Head of caudate nucleus (tissue), 42 donors: Measurements from ENCODE around the gene DRD4.
A peak's percentile ranks its signal among the peaks of the same experiment; 100 is the strongest.

Source experiments
- DNase-seq, 42 donors: peaks; one replicate each; pipeline versions ENCODE4 v3.0.0 to v3.0.0-alpha.2; 2020 to 2021; ENCODE audit warnings: mixed read lengths in 7 of 42
- intact Hi-C: fragments of 100-400 bp; cut with DNase I; formaldehyde crosslinking; loops from one replicate; pipeline ENCODE4 v1.15.0; 2022

The DRD4 gene

DNA sequence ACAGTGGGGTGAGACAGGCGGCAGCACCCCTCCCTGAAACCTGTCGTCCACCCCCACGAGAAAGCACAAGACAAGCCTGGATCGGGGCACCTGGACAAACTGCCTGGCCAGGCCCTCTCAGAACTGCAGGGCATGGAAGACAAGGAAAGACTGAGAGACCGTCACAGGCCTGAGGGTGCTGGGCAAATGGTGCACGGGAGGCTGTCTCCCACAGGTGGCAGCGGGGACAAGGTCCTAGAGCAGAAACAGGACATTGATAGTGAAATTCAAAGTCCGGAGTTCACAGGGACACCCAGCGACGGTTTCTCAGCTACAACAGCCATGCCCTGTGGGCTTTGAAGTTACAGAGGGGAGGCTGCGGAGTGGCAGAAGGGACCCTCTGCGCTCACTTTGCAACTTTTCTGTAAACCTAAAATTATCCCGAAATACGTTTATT, 20.6 kb downstream of the DRD4 start:
- DNase-seq = no peak
- intact Hi-C loops = no loop called here

DNA sequence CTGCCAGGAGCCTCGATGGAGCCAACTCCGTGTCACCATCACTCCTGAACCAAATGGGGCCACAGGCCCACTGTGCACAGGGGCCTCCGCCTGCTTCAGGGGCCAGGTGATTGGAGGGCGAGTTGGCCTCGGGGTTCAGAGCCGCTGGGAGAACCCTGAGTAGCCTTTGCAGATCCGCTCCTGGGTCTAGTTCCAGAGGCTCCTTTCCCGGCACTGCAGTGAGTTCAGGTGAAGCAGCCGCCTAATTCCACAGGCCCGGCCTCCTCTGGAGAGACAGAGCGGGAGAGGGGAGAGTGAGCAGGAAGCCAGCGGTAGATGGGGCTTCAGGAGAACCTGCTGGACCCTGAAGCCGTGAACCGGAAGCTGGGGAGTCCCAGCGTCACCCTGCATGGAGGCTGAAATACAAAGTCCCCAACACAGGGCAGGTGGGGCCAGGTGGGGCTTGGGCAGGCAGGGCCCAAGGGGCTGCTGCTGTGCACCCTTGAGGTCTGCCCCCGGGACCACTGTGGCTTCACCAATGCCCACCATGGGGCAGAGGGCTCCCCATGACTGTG, 22.5 kb downstream of the DRD4 start:
- intact Hi-C loops = loop anchor here (5.0 kb wide), 1 partner anchor 63 kb away; no protein-coding TSS in a partner anchor
- DNase-seq = no peak

DNA sequence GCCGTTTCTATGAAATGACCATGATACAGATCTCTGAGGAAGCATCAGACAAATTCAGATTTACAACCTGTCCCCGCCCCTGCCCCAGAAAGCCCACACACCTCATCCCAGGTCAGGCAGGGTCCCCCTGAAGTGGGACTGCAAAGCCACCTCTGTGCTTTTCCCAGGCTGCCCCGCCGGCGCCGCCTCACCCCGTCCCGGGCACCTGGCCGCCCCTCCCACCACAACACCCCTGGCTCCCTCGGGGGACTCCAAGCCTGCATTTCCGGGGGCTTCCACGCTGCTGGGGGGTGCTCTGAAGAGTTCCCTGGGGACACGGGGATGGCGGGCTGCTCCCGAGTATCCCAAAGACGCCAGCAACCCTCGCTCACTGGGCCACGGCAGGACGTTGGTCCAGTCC, 23.2 kb downstream of the DRD4 start:
- intact Hi-C loops = loop anchor here (5.0 kb wide), 1 partner anchor 62 kb away; no protein-coding TSS in a partner anchor
- DNase-seq = no peak

DNA sequence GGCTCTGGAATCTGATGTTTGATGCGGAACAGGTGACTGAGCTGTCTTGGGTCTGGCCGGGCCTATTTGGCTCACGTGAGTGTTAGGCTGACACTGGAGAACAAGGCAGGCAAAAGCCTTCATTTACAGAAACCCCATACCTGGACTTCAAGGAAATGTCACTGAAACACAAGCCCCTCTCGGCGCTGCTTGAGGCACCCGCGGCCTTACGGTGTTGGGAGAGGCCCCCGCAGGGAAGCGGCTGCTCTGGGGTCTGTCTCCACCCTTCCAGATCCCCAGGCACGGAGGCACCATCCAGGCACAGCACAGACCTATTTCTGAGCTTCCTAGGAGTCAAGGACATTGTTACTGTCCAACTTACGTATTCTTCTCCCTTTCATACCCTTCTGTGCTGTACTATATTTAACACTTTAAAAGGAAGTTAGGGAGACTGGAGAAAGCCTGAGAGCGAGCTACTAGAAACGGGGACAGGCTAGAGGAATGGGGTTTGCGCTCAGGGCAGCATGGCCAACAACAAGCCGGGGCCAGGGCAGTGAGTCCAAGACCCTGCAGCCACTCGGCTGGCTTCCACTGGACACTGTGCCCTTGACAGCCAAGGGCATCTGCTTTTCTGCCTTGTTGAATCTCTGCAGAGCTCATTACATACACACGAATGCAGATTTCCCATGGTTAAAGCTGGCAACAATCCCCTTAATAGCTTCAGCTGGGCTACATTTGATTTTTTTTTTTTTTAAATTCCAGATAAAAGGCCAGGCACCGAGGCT, 23.8 kb downstream of the DRD4 start:
- intact Hi-C loops = loop anchor here (5.0 kb wide), 1 partner anchor 61 kb away; no protein-coding TSS in a partner anchor
- no peak for DNase-seq

DNA sequence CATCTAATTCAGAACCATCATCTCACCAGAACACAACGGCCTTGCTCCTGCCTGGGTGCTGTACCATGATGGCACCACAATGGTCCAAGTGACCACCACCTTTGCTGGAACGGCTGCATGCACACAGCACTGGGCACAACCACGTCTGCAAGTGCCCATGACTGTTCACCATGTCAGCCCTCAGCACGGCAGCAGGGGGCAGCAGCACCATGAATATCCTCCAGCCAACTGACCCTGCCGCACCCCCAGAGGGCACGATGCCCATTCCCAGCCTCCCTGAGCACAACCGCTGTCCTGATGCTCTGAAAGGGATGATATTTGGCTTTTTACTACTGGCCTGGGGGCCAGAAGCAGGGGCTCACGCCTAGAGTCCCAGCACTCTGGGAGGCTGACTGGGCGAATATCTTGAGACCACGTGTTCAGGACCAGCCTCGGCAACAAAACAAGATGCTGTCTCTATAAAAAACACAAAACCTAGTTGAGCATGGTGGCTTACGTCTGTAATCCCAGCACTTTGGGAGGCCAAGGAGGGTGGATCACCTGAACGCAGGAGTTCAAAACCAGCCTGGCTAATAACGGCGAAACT, 25.7 kb downstream of the DRD4 start:
- peak; percentile 49 to 90 (median 76) for DNase-seq
- intact Hi-C loops = loop anchor here (5.0 kb wide), 1 partner anchor 60 kb away; no protein-coding TSS in a partner anchor

DNA sequence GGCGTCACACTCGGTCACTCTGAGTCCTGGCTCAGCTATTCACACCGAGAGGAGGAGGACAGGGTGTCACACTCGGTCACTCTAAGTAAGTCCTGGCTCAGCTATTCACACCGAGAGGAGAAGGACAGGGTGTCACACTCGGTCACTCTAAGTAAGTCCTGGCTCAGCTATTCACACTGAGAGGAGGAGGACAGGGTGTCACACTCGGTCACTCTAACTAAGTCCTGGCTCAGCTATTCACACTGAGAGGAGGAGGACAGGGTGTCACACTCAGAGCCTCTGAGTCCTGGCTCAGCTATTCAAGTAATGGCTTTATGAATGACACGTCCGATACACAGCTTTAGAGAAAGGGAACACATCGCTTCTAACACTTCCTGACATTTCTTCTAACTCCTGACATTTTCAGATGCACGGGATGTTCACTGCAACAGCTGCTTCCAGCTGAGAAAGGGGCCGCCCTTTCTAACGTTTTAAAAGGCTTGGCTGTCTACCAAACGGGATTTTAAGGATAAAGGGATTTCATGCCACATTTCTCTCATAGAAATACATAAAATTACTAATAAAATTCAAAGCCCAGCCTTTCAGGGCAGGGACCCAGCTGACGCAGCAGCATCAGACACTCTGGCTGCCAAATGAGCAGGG, 28.1 kb downstream of the DRD4 start:
- intact Hi-C loops = no loop called here

DNA sequence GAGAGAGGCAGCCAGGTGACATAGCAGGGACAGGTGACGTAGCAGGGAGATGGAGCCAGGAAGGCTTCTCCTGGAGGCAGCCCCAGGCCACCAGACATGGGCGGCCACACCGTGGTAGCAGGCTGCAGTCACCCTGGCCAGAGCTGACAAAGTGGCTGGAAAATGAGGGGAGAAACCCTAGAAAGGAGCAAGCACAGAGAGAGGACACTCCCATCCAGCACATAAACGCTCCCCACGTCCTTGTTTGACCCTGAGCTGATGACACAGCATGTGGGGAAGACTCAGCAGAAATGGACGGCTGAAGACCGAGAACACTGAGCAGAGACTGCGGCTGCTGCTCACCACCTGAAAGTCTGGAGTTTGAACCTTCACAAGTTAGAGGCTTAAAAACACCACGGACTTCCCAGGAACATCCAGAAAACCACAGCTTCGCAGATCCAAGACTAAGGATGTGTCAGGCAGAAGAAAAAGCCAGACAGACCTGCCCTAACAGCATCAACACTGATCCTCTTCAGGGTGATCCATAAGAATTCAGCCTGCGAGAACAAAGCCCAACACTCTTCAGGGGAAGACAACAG, 28.7 kb downstream of the DRD4 start:
- intact Hi-C loops = no loop called here
- peak in 8 of 42 donors; percentile 24 to 53 (median 31) for DNase-seq

More for the DNA sequence above, 28.1 kb downstream of the DRD4 start:
- DNase-seq = peak in 1 of 42 donors; percentile 24

DNA sequence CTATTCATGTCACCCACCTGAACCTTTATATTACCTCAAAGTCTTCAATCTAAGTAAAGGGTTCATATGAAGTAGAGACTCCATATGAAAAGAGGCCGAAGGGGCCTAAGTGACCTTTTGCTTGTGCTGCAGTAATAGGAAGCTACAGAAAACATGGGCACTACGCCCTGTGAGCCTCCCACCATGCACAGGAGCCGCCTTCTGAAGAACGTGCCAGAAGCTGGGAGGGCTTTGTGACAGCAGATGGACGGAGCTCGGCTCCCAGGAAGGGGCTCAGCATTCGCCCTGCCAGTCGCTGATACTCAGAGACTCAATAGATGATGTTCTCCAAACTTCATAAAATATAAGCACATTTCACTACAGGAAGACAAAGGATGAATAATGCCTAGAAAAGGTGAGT, 36.8 kb downstream of the DRD4 start:
- intact Hi-C loops = no loop called here
- no peak for DNase-seq

DNA sequence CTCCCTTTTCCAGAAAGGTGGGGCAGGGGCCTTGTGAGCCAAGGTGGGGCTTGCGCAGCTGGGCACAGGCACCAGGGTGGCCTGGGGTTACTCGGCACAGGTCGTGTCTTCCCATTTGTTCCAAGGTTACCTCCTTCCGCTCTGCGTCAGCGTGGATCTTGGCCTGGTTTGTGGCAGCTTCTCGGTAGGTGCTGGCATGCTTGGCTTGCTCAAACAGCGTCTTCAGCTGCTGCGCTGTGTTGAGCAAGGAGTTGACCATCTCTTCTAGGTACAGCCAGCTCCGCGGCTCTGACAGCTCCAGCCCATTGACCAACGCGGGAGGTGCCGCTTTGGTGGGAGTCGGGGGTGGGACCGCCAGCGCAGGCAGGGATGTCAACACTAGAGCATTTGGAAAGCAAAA, 37.3 kb downstream of the DRD4 start:
- no peak for DNase-seq
- intact Hi-C loops = no loop called here

DNA sequence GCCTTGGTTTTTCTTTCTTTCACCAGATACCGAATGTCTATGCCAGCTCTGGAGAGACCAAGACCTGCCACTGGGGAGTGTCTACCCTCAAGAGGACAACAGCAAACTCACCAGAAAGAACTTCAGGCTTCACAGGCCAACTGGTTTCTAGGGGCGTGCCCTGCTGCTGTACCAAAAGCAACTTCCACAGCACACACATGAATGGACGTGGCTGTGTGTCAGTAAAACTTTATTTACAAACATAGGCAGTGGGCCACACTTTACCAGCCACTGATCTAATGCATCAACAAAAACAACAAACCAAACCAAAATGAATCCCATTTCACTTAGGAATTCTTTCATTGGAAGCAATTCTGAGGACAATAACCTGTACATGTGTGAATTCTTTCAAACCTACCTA, 41.2 kb downstream of the DRD4 start:
- DNase-seq = no peak
- intact Hi-C loops = no loop called here

DNA sequence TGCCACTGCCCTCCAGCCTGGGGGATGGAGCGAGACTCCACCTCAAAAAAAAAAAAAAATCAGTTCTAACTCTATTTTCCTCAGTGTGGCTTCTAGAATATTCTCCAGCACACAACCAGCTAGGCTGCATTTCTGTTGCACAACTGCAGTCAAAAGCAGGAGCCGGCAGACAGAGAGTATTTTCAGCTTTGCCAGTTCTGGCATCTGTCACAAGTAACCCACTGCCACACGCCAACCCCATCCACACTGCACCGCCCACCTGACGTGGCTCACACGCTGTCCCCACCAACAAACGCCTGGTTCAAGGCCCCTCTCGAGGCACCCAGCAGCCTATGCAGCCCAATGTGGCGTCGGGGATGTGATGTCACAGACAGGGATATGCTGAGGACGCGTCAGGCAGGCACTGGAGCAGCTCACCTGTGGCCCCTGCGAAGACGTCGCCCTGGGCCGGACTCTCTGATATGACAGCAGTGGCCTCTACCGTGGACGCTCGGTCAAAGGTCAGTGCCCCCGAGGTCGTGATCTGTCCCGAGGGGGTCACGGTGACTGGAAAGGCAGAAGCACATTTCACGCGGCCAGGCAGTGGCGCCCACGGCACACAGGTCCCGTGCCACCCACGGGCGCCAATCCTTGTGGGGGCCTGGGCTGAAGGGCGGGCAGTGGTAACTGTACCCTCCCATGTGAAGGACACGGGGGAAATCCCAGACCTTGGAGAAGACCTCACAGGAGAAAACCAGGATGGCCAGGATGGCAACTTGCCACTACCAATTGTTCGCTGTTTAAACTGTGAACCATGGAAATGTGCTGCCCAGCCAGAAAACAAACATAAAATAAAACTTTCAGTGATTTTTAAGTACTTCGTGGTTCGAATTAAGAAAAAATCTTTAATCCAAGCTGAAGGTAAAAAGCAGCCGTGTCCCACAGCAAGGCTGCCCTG, 42.5 kb downstream of the DRD4 start:
- peak in 5 of 42 donors; percentile 22 to 56 (median 49) for DNase-seq
- intact Hi-C loops = no loop called here

DNA sequence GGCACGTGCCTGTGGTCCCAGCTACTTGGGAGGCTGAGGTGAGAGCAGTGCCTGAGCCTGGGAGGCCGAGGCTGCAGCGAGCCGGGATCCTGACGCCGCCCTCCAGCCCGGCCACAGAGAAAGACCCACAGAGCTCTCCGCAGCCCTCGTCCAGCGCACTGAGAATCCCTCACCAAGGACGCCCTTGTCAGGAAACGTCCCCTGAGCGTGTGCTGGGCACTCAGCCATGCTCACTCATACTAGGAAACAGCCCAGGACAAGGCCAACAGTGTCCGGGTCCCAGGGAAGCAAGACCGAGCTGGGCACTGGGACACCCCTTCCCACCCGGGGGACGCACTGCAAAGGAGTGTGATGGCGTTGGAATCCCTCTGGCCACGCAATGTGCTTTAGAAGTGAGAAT, 43.4 kb downstream of the DRD4 start:
- intact Hi-C loops = no loop called here
- peak in 3 of 42 donors; percentile 19 to 38 (median 25) for DNase-seq

DNA sequence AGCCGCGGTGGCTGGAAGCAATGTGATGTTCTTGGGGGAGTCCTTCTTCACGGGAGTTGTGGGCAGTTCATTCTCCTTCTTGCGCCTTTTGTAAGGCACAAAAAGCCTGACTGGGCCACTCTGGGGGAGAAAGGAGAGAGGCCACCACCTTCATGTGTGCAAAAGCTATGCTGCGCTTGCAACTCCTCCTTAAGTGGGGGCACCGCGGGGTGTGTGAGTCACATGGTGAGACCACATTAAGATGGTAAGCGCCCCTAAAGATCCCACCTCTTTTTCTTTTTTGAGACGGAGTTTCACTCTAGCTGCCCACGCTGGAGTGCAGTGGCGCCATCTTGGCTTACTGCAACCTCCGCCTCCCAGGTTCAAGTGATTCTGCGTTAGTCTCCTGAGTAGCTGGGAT, 43.9 kb downstream of the DRD4 start:
- intact Hi-C loops = no loop called here
- DNase-seq = peak in 26 of 42 donors; percentile 34 to 80 (median 60)

DNA sequence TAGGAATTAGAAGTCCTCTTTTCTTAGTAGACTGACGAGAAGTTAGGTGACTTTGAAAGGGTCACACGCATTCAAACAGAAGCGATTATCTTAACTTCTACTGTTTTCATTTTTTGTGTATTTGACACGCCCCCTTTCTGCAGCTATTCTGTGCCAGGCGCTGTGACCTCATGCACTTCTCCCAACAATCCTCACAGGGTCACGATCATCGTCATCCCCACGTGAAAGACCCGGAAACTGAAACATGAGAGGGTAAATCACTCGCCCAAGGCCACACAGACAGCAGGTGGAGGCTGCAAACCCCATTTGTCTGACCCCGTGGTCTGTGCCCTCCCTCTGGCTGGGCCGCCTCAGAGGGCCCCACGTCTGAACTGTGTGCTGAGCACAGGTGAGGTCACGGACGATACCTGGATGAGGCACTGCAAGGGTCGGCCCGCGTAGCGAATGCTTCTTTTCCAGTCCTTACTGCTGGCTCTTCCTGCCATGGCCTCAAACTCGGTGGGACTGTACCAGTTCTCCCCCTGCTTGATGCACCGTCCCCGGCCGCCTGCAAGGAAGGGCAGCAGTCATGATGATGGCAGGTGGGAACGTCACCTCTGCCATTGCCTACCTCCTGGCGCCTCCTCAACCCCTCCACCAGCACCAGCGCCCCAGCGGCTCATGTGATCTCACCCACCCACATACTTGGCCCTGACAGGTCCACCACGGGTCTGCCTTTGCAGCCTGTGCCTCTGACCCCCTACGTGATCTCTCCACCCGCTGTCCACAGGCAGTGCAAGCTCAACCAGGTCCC, 49.6 kb downstream of the DRD4 start:
- intact Hi-C loops = no loop called here
- no peak for DNase-seq

DNA sequence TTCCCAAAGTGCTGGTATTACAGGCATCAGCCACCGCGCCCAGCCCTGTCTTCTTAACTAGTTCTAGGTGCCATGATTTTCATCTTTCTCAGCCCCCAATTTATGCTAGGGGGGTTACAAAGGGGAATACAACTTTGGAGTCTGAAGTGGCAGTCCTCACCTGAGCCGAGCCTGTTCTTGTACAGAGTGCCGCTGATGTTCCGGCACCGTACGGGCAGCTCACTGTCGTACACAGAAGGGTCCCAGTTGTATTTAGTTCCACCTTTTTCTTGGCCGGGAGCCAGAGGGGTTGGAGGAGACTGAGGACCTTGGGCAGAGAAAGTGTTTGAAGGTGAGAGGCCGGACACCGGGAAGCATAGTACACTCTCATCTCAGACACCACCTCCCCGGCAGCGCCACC, 50.7 kb downstream of the DRD4 start:
- DNase-seq = no peak
- intact Hi-C loops = no loop called here

DNA sequence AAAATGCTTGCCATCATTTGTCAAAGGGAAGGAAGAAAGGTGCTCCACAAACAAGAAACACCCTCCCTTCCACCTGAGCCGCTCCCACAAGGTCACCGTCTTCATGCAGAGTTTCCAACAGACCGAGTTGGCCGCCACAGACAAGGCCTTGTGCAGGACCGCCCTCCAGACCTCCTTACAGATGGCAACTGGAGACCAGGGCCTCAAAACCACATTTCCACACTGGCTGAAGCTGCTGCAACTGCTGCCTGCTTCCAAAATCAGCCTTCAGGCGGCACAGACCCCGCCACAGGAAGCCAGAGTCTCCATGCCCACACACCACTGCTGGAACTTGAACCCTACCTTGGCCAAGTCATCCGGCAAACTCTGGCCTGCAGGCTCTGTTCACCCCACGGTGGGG, 51.6 kb downstream of the DRD4 start:
- no peak for DNase-seq
- intact Hi-C loops = no loop called here

DNA sequence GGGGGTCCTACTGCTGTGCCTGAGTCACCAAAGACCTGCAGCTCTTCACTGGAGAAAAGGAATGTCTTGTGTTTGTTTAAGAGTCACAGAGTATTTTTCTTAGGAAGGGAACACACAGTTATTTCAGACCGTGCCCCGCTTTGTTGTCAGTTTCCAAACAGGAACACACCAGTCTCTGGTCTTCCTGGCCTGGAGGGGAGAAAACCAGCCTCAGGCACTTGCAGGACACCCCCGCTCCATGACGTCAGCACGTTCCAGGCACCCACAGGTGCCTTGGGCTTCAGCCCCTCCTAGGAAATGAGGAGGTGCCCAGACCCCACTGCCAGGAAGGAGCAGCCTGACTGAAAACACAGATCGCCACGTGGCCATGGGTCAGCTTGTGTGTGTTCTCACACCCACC, 52.6 kb downstream of the DRD4 start:
- intact Hi-C loops = loop anchor here (10.0 kb wide), 1 partner anchor 125 kb away; the partner anchor contains the start of genes LMNTD2 and RASSF7
- no peak for DNase-seq
